ENCODE data around the gene RNF13.
"Not testable (repeated sequence)": the region's sequence is repeated elsewhere in the genome, so short reads cannot be mapped to it uniquely, and the experiment has no call there.

Gene RNF13

DNA sequence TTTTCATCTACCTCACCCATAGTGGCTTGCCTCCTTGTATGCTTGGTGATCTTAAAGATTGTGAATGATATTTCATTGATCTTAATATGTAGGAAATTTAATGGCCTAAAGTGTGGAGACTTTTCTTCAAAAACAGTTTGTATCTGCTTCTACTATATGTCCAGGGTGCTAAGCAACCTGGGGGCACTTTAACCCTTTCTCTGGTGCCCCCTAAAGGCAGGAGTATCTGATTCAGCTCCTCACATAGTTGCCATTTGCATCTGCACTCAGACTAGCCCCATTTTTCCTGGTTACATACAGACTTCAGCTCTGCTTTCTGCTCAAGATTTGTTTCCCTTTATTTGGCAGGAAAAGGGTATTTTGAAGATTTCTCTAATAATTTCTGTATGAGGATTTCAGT lies 162.9 kb downstream of the RNF13 start:
- DNase-seq (ENCODE audit: low read depth) = no peak
- TF ChIP-seq, protein P1, sequence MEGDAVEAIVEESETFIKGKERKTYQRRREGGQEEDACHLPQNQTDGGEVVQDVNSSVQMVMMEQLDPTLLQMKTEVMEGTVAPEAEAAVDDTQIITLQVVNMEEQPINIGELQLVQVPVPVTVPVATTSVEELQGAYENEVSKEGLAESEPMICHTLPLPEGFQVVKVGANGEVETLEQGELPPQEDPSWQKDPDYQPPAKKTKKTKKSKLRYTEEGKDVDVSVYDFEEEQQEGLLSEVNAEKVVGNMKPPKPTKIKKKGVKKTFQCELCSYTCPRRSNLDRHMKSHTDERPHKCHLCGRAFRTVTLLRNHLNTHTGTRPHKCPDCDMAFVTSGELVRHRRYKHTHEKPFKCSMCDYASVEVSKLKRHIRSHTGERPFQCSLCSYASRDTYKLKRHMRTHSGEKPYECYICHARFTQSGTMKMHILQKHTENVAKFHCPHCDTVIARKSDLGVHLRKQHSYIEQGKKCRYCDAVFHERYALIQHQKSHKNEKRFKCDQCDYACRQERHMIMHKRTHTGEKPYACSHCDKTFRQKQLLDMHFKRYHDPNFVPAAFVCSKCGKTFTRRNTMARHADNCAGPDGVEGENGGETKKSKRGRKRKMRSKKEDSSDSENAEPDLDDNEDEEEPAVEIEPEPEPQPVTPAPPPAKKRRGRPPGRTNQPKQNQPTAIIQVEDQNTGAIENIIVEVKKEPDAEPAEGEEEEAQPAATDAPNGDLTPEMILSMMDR (IDR thresholded peaks at IDR 0.05; ENCODE audit: insufficient read depth, low read depth, low read length, missing control alignments) = no peak

GRCh38 chr3:149977386-149977785 lies 164.4 kb downstream of the RNF13 start:
- H3K4me3 ChIP-seq (ENCODE audit: low read length) = no peak overlapping the region
- no peak for DNase-seq (ENCODE audit: low read depth)
- TF ChIP-seq, protein P1 (IDR thresholded peaks at IDR 0.05; ENCODE audit: insufficient read depth, low read depth, low read length, missing control alignments) = no peak

More for the DNA sequence above, 162.9 kb downstream of the RNF13 start:
- H3K4me3 ChIP-seq (ENCODE audit: low read length) = no peak overlapping the region

DNA sequence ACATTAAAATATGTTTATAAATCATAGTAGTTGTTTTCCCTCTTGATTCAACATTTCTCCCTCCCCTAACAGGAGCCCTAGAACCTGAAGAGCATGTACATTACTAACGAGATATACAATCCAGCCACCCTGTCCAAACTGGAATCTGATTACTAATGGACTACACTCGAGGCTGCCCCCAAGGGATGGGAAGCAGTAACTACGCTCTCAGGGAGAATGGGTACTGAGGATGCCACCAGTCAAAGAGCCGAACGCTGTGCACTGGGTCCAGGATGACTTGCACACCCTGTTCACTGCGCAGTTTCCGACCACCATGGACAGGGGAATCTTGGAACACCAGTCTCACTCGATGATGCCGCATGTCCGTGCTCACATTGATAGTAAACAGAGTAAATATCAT lies 169.0 kb downstream of the RNF13 start:
- not testable (repeated sequence) for DNase-seq (ENCODE audit: low read depth); H3K4me3 ChIP-seq (ENCODE audit: low read length)

- DNase-seq (ENCODE audit: low read depth); H3K4me3 ChIP-seq (ENCODE audit: low read length): not testable (repeated sequence)
Observed at GRCh38 chr3:149983053-149983452, 170.0 kb downstream of the RNF13 start.

- DNase-seq (ENCODE audit: low read depth) = no peak
- no peak overlapping the region for H3K4me3 ChIP-seq (ENCODE audit: low read length)
- TF ChIP-seq, protein P1 (IDR thresholded peaks at IDR 0.05; ENCODE audit: insufficient read depth, low read depth, low read length, missing control alignments) = no peak
Observed at GRCh38 chr3:149983628-149984027, 170.6 kb downstream of the RNF13 start.

DNA sequence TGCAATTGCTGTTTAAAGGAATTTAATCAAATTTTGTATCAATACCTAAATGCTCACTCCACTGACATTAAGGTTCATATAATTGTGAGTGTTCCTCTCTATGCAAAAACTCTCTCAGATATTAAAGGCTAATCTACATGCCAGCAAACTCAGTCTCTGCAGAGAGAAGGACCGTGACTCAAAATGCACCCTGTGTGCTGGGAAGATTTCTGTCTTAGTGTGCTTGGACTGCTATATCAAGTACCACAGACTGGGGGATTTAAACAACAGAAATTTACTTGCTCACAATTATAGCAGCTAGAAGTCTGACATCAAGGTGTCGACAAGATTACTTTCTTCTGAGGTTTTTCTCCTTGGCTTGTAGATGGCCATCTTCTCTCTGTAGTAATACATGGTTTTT lies 176.3 kb downstream of the RNF13 start:
- no peak overlapping the region for H3K4me3 ChIP-seq (ENCODE audit: low read length)
- TF ChIP-seq, protein P1 (IDR thresholded peaks at IDR 0.05; ENCODE audit: insufficient read depth, low read depth, low read length, missing control alignments) = no peak
- DNase-seq (ENCODE audit: low read depth) = no peak

DNA sequence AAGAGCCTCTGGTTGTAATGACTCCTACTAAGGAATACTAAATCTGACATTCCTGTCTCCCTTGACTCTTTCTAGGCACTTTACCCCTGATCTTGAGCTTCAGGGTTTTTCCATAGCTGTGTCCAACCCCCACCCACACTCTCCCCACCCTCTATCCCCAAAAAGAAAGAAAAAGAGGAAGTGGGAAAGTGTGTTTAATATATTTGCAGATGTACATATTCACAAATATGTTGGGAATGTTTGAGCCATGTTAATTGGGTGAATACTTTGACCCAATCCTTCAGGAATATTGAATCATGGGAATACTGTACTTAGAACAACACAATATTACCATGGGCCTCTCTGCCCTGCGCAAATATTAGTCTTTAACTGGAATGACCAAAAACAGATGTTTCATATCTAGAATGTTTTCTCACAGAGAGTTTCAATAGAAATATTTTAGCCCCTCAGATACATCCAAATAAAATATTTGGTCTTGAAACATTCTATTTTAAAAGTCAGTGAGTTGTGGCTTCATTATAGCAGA lies 177.5 kb downstream of the RNF13 start:
- no peak for DNase-seq (ENCODE audit: low read depth)
- TF ChIP-seq, protein P1 (IDR thresholded peaks at IDR 0.05; ENCODE audit: insufficient read depth, low read depth, low read length, missing control alignments) = no peak
- no peak overlapping the region for H3K4me3 ChIP-seq (ENCODE audit: low read length)

GRCh38 chr3:149992416-149993058 lies 179.5 kb downstream of the RNF13 start:
- TF ChIP-seq, protein P1 (IDR thresholded peaks at IDR 0.05; ENCODE audit: insufficient read depth, low read depth, low read length, missing control alignments) = no peak
- H3K4me3 ChIP-seq (ENCODE audit: low read length) = no peak overlapping the region
- DNase-seq (ENCODE audit: low read depth) = no peak

Data from epithelial cell of esophagus (primary cell).